Muscle layer of colon (tissue), 2 donors: Measurements from ENCODE around the gene CELSR1.

Experiments
- H3K27ac ChIP-seq: one replicate; pipeline ENCODE4 v1.7.0; 2013; ENCODE audit warnings: low read depth, mild to moderate bottlenecking, low read length, moderate library complexity
- H3K27me3 ChIP-seq, 2 donors: one replicate each; pipeline ENCODE4 v1.7.0; 2013; ENCODE audit warnings: low read length in 2 of 2, mild to moderate bottlenecking in 2 of 2; ENCODE audit not compliant: insufficient read depth in 2 of 2, control insufficient read depth in 1 of 2
- H3K36me3 ChIP-seq: one replicate; pipeline ENCODE4 v1.7.0; 2013; ENCODE audit warnings: mild to moderate bottlenecking, low read length; ENCODE audit not compliant: insufficient read depth
- H3K4me1 ChIP-seq: one replicate; pipeline ENCODE4 v1.7.0; 2013; ENCODE audit warnings: mild to moderate bottlenecking, low read length; ENCODE audit not compliant: insufficient read depth
- H3K4me3 ChIP-seq, 2 donors: one replicate each; pipeline ENCODE4 v1.7.0; 2013; ENCODE audit warnings: low read length in 2 of 2, low read depth in 1 of 2, mild to moderate bottlenecking in 1 of 2, moderate library complexity in 1 of 2
- H3K9ac ChIP-seq: one replicate; pipeline ENCODE4 v1.7.0; 2013; ENCODE audit warnings: low read length
- H3K9me3 ChIP-seq: one replicate; pipeline ENCODE4 v1.7.0; 2013; ENCODE audit warnings: mild to moderate bottlenecking, low read length
- donor health status: abdominal sarcoma.
- donor health status: Adenocarcinoma of cecum.

The CELSR1 gene

DNA sequence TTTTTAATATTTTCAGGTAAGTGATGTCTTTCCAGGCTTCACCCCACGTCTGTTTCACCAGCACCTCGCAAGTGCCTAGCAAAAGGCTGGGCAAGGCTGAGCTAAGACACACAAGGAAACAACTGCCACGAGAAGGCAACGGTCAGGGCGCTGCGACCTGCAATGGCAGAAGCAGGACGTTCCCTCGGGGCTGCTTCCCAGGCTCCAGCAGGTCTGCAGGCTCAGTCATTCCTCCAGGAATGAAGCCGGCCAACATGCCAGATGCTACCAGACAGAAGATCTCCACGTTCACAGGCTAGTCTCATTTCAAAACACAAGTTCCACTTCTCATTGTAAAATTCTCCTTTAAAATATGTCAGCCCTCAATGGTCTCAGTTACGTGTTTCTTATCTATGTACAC is 45.5 kb downstream of the CELSR1 start:
- Histone ChIP-seq H3K4me1 (no peaks in the 10 kb centered on the region), H3K9ac (no peak overlapping the region), H3K27ac (no peak overlapping the region), H3K4me3 (no peak overlapping the region), H3K27me3 (no peaks in the 10 kb centered on the region), H3K9me3 (no peaks in the 10 kb centered on the region), H3K36me3 (no peaks in the 10 kb centered on the region)

DNA sequence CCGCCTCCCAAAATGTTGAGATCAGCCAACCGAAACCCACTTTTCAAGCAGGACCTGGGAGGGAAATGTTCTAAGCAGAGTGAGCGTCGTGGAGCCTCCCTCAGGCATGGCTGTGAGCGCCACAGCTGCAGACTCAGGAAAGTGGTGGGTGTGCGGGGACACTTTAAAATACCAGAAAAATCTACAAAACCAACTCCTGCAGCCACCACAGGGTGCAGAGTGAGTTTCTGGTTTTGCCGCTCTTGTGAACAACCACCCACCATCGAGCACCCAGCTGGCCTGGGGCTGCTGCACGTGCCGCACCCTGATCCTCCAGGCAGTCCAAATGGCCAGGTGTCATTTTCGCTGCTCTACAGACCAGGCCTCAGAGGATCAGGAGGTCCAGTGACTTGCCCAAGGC is 46.9 kb downstream of the CELSR1 start:
- H3K27me3 ChIP-seq: no peaks in the 10 kb centered on the region

DNA sequence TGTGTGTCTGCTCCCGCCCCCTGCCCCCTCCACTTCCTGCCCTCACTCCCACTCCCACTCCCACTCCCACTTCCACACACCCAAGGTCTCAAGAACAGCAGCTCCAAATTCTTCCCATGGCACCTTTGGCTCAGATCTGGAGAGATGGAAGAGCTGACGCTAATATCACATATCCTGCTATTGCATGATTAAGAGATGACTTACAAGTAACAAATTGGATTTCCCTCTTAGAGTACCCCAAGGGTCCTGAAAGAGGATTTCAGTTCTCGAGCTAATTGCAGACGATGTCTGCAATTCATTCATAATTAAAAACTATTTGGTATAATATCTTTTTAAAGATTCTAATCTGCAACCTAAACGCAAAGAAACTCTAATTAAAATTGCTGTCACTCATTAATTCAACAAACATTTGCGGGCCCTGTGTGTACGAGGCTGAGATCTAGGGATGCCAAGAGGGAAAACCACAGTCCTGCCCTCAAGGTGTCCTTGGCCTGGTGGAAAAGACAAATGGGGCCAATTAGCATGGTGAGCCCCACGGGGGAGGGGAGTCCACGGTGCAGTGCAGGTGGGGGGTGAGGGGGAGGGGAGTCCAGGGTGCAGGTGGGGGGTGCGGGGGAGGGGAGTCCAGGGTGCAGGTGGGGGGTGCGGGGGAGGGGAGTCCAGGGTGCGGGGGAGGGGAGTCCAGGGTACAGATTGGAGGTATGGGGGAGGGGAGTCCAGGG is 50.3 kb downstream of the CELSR1 start:
- H3K9me3 ChIP-seq: peaks cover 4% of the 10 kb centered on the region
- H3K9ac ChIP-seq: no peak overlapping the region
- no peaks in the 10 kb centered on the region for H3K4me1 ChIP-seq
- no peak overlapping the region for H3K4me3 ChIP-seq
- H3K27ac ChIP-seq: no peak overlapping the region
- no peaks in the 10 kb centered on the region for H3K36me3 ChIP-seq
- no peaks in the 10 kb centered on the region for H3K27me3 ChIP-seq

More for the DNA sequence above, 46.9 kb downstream of the CELSR1 start:
- Histone ChIP-seq H3K36me3 (no peaks in the 10 kb centered on the region), H3K9me3 (no peaks in the 10 kb centered on the region), H3K4me3 (no peak overlapping the region), H3K9ac (no peak overlapping the region), H3K27ac (no peak overlapping the region), H3K4me1 (no peaks in the 10 kb centered on the region)

DNA sequence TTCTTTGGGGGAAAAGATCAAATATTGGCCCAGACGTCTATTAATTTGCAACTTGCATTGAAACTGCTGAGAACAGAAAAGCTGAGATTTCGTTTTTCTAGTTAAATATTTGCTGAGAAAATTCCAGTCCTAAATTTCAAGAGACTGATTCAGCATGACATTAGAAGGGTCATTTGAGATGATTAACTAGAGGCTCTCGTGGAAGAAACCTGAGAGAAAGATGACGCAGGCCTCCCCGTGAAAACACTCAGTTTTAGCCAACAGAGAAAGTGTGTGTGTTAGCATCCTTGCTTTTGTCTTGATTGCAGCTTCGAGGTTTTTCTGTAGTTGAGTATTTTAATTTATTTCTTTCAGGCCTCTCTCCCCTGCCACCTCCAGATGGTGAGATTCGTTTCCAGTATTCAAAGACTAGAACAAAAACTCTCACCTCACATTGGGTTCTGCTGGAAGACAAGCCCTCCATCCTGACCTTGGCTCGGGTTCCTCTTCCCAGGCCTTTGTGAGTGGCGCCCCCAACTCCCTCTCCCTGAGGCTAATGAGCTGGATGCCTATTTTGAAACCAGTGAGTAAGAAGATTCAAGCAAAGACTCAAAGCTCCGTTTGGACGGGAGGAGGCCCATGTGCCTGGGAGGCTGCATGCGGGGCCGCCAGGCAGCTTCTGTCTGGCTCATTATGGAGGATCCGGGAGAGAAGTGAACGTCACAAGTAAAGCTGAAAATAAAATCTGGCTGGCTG is 52.4 kb downstream of the CELSR1 start:
- Histone ChIP-seq H3K27me3 (no peaks in the 10 kb centered on the region), H3K27ac (no peak overlapping the region), H3K4me3 (no peak overlapping the region), H3K4me1 (no peaks in the 10 kb centered on the region), H3K9me3 (peaks cover 4% of the 10 kb centered on the region), H3K9ac (no peak overlapping the region), H3K36me3 (no peaks in the 10 kb centered on the region)

DNA sequence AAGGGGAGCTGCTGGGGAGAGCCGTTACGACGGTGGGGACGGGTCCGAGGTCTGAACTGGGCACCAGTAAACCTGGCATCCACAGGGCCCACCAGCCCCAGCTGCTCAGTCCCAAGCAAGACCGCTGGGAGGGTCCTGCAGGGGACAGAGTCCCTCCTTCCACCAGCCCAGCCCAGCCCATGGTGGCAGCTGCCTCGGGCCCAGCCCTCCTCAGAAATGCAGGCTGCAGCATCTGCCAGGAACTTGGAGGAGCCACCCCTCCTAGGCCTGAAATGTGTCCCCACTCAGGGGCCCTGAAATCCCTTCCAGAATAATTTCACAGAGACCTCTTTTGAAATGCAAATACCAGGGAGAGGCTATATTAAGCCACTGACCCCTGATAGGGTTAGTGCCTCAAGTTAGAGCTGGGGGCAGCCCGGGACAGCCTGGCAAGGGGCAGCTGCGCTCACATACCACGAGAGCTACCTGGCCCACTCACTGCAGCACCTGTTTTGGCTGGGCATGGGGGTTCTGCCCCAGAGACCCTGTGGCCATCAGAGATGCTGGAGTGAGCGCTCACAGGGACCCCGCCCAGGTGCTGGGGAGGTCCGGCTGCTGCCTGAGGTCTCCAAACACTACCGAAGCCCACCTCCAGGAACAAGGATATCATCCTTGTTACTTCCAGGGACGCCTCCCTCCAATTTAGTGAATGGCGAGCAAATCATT is 53.1 kb downstream of the CELSR1 start:
- H3K27ac ChIP-seq: no peak overlapping the region
- H3K9me3 ChIP-seq: peaks cover 4% of the 10 kb centered on the region
- no peaks in the 10 kb centered on the region for H3K36me3 ChIP-seq
- no peaks in the 10 kb centered on the region for H3K27me3 ChIP-seq
- H3K4me3 ChIP-seq: no peak overlapping the region
- no peaks in the 10 kb centered on the region for H3K4me1 ChIP-seq
- H3K9ac ChIP-seq: no peak overlapping the region

DNA sequence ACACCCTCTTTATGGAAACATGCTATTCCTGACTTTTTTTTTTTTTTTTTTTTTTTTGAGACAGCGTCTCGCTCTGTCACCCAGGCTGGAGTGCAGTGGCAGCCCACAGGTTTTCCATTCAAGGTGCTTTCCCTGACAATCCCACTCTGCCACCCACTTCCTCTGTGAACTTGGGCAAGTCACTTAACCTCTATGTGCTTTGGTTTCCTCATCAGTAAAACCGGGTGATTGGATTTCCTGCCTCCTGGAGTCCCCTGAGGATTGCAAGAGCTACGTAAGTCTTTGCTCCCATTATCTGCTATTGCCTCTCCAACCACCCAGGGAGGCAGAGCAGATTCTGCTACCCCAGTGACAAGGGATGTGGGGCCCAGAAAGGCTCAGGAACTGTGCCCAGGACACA is 54.1 kb downstream of the CELSR1 start:
- H3K9ac ChIP-seq: no peak overlapping the region
- H3K27me3 ChIP-seq: no peaks in the 10 kb centered on the region
- no peak overlapping the region for H3K4me3 ChIP-seq
- no peaks in the 10 kb centered on the region for H3K4me1 ChIP-seq
- peaks cover 4% of the 10 kb centered on the region for H3K9me3 ChIP-seq
- H3K27ac ChIP-seq: no peak overlapping the region
- no peaks in the 10 kb centered on the region for H3K36me3 ChIP-seq

DNA sequence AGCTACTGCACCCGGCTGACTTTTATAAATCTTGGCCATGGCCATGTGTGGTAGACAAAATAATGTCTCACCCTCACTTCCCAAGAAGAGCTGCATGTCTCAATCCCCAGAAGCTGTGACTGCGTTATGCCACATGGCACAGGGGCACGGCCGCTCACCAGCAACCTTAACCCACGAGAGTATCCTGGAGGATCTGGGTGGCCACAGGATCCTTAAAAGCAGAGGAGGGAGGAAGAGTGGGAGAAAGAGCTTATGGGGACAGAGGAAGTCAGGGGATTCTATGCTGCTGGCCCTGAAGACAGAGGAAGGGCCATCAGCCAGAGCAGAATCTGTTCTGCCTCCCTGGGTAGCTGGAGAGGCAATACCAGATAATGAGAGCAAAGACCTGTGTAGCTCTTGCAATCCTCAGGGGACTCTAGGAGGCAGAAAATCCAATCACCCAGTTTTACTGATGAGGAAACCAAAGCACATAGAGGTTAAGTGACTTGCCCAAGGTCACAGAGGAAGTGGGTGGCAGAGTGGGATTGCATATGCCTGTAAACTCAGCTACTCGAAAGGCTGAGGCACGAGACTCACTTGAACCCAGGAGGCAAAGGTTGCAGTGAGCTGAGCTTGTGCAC is 55.3 kb downstream of the CELSR1 start:
- Histone ChIP-seq H3K9me3 (peaks cover 4% of the 10 kb centered on the region), H3K9ac (no peak overlapping the region), H3K4me1 (no peaks in the 10 kb centered on the region), H3K27me3 (no peaks in the 10 kb centered on the region), H3K27ac (no peak overlapping the region), H3K36me3 (no peaks in the 10 kb centered on the region), H3K4me3 (no peak overlapping the region)

DNA sequence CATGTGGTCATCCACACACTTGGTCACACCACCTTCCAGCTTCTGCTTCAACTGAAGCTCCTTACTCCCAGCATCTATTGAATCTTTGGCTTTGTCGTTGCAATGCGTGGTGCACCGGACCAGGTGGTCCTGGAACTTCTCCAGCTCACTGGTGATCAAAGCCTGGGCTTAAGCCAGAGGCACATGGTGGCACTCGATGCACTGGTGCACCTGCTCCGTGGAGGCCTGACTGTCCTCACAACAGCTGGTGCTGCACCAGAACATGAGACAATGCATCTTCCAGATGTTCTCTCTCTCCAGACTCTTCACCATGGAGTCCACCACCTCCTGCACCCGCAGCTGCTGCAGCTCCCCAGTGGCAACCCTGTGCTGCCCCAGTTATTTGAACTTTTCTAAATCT is 56.0 kb downstream of the CELSR1 start:
- Histone ChIP-seq H3K4me3 (no peak overlapping the region), H3K9me3 (peaks cover 4% of the 10 kb centered on the region), H3K27me3 (no peaks in the 10 kb centered on the region), H3K4me1 (no peaks in the 10 kb centered on the region), H3K27ac (no peak overlapping the region), H3K9ac (no peak overlapping the region), H3K36me3 (no peaks in the 10 kb centered on the region)

DNA sequence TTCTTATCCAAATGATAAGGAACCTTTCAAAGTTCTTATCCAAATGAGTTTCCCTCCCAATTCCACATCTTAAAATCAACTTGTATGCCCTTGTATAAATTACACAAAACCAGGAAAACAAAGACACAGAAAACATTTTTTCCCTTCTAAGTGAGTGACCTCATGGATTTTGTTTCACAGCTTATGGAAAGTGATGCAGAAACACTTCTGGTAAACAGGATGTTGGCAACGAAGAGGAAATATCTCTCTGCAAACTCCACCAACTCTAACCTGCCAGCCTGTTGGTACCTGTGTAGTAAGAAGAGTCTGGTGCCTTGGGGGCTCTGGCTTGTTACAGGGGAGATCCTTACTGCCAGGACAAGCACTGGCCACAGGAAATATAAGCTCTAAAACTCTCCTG is 57.0 kb downstream of the CELSR1 start:
- H3K9ac ChIP-seq: no peak overlapping the region
- no peaks in the 10 kb centered on the region for H3K4me1 ChIP-seq
- H3K27ac ChIP-seq: no peak overlapping the region
- H3K4me3 ChIP-seq: no peak overlapping the region
- H3K27me3 ChIP-seq: no peaks in the 10 kb centered on the region
- no peaks in the 10 kb centered on the region for H3K36me3 ChIP-seq
- peaks cover 4% of the 10 kb centered on the region for H3K9me3 ChIP-seq

DNA sequence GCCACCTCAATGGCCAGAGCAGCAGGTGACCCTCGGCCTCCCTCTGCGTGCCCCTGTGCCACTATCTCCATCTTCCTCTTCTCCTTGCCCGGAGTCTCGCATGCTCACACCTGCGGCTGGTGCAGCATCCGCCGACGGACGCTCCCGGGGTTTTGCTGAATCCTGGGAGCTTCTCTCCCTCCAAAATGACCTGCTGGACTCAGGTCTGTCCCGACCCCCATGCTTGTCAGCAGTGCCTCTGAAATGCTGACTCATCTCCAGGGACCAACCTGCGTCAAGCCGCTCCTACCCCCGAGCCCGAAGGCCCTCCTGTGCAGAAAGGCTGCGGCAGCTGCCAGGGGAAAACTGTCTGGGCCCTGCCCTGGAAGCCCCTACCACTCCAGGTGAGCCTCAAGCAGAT is 58.4 kb downstream of the CELSR1 start:
- peaks cover 4% of the 10 kb centered on the region for H3K9me3 ChIP-seq
- H3K27me3 ChIP-seq: no peaks in the 10 kb centered on the region
- H3K4me3 ChIP-seq: no peak overlapping the region
- H3K36me3 ChIP-seq: no peaks in the 10 kb centered on the region
- no peaks in the 10 kb centered on the region for H3K4me1 ChIP-seq
- no peak overlapping the region for H3K9ac ChIP-seq
- no peak overlapping the region for H3K27ac ChIP-seq

DNA sequence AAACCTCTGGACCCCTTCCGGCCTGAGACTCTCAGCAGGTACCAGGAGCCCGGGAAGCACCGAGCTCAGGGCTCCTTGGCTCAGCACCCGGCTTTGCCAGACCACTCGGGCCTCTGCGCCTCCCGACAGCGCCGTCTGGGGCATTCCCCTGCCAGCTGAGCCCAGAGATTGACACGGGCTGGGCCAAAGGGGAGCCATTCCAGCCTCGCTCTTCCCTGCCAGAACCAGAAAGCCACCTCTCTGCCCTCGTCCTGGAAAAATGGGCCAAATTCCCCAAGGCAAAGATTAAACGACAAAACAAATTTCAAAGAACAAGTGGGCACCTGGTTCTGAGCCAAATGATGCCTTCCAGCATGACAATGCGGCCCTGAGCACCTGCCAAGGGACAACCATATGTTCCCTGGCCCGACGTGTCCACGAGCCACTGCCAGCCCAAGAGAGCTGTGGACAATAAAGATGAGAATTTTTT is 59.3 kb downstream of the CELSR1 start:
- Histone ChIP-seq H3K36me3 (no peaks in the 10 kb centered on the region), H3K9ac (no peak overlapping the region), H3K9me3 (peaks cover 4% of the 10 kb centered on the region), H3K4me1 (no peaks in the 10 kb centered on the region), H3K4me3 (no peak overlapping the region), H3K27ac (no peak overlapping the region), H3K27me3 (no peaks in the 10 kb centered on the region)
